LoVo (cell line): ENCODE data around the gene HKDC1.
"Not testable (repeated sequence)": the region's sequence is repeated elsewhere in the genome, so short reads cannot be mapped to it uniquely, and the experiment has no call there.

Experiments
- DNase-seq: peaks from one replicate; pipeline ENCODE4 v3.0.0-alpha.2; 2016; ENCODE audit warnings: low spot score

Gene HKDC1

GRCh38 chr10:69242852-69243212 lies 22.7 kb downstream of the HKDC1 start:
- DNase-seq: no peak

GRCh38 chr10:69243817-69244216 lies 23.7 kb downstream of the HKDC1 start:
- no peak for DNase-seq

GRCh38 chr10:69246036-69246435 lies 25.9 kb downstream of the HKDC1 start:
- DNase-seq: no peak

GRCh38 chr10:69246581-69247312 lies 26.6 kb downstream of the HKDC1 start:
- DNase-seq: no peak

GRCh38 chr10:69247313-69247710 lies 27.2 kb downstream of the HKDC1 start:
- no peak for DNase-seq

GRCh38 chr10:69248117-69248730 lies 28.1 kb downstream of the HKDC1 start:
- DNase-seq: no peak

- no peak for DNase-seq
These were observed 29.9 kb downstream of the HKDC1 start for GRCh38 chr10:69250041-69250440.

- not testable (repeated sequence) for DNase-seq
These were observed 31.3 kb downstream of the HKDC1 start for GRCh38 chr10:69251417-69251816.

- no peak for DNase-seq
These were observed 33.0 kb downstream of the HKDC1 start for GRCh38 chr10:69253171-69253570.

GRCh38 chr10:69254877-69255276 lies 34.7 kb downstream of the HKDC1 start:
- no peak for DNase-seq

GRCh38 chr10:69259547-69260243 lies 39.6 kb downstream of the HKDC1 start:
- DNase-seq: no peak

- DNase-seq: no peak
These were observed 41.1 kb downstream of the HKDC1 start for GRCh38 chr10:69261184-69261583.

GRCh38 chr10:69262292-69262751 lies 42.2 kb downstream of the HKDC1 start:
- no peak for DNase-seq

GRCh38 chr10:69265521-69265920 lies 45.4 kb downstream of the HKDC1 start:
- no peak for DNase-seq

GRCh38 chr10:69268761-69269416 lies 48.8 kb downstream of the HKDC1 start:
- DNase-seq: no peak

GRCh38 chr10:69269761-69270160 lies 49.6 kb downstream of the HKDC1 start:
- no peak for DNase-seq

GRCh38 chr10:69270990-69271389 lies 50.9 kb downstream of the HKDC1 start:
- DNase-seq: no peak

- no peak for DNase-seq
These were observed 52.5 kb downstream of the HKDC1 start for GRCh38 chr10:69272624-69273023.

- DNase-seq: no peak
These were observed 55.3 kb downstream of the HKDC1 start for GRCh38 chr10:69275444-69275843.

- DNase-seq: no peak
These were observed 56.4 kb downstream of the HKDC1 start for GRCh38 chr10:69276503-69276902.

- DNase-seq: no peak
These were observed 58.4 kb downstream of the HKDC1 start, which contains the start of gene HK1 for GRCh38 chr10:69278446-69278963. Gene HK1 (plus strand): TSS chr10:69278496.

GRCh38 chr10:69279110-69279509 lies 59.0 kb downstream of the HKDC1 start:
- no peak for DNase-seq
